Epithelial cell of prostate (primary cell): ENCODE results near the gene YTHDC2.

Experiments
- DNase-seq: peaks from one replicate; pipeline ENCODE4 v3.0.0-alpha.2; 2011; ENCODE audit warnings: low read depth, low spot score
- H3K27ac ChIP-seq: fragments of 450-650 bp; 2 replicates; pipeline ENCODE4 v1.5.1; 2017; ENCODE audit warnings: mild to moderate bottlenecking

The YTHDC2 gene

GRCh38 chr5:113598926-113599325 lies 85.4 kb downstream of the YTHDC2 start:
- DNase-seq: no peak
- H3K27ac ChIP-seq: no peak overlapping the region

GRCh38 chr5:113600255-113600905 lies 86.9 kb downstream of the YTHDC2 start:
- no peak overlapping the region for H3K27ac ChIP-seq
- DNase-seq: no peak

- no peak overlapping the region for H3K27ac ChIP-seq
- no peak for DNase-seq
These were observed 87.9 kb downstream of the YTHDC2 start for GRCh38 chr5:113601423-113601822.

- H3K27ac ChIP-seq: peak overlapping the region; percentile 0
- peak; percentile 27 for DNase-seq
These were observed 89.8 kb downstream of the YTHDC2 start for GRCh38 chr5:113603246-113603645.

GRCh38 chr5:113606298-113607134 lies 93.0 kb downstream of the YTHDC2 start:
- no peak for DNase-seq
- no peak overlapping the region for H3K27ac ChIP-seq

GRCh38 chr5:113607361-113607760 lies 93.9 kb downstream of the YTHDC2 start:
- no peak overlapping the region for H3K27ac ChIP-seq
- no peak for DNase-seq

GRCh38 chr5:113608113-113608596 lies 94.7 kb downstream of the YTHDC2 start:
- H3K27ac ChIP-seq: no peak overlapping the region
- no peak for DNase-seq

GRCh38 chr5:113612060-113612496 lies 98.6 kb downstream of the YTHDC2 start:
- DNase-seq: no peak
- H3K27ac ChIP-seq: no peak overlapping the region

GRCh38 chr5:113614191-113614590 lies 100.7 kb downstream of the YTHDC2 start:
- no peak overlapping the region for H3K27ac ChIP-seq
- peak; percentile 16 for DNase-seq

- no peak for DNase-seq
- no peak overlapping the region for H3K27ac ChIP-seq
These were observed 102.2 kb downstream of the YTHDC2 start for GRCh38 chr5:113615708-113616107.

GRCh38 chr5:113617191-113617796 lies 103.8 kb downstream of the YTHDC2 start:
- no peak for DNase-seq
- H3K27ac ChIP-seq: no peak overlapping the region

GRCh38 chr5:113632996-113633395 lies 119.5 kb downstream of the YTHDC2 start:
- DNase-seq: no peak
- no peak overlapping the region for H3K27ac ChIP-seq

- DNase-seq: no peak
- no peak overlapping the region for H3K27ac ChIP-seq
These were observed 121.5 kb downstream of the YTHDC2 start for GRCh38 chr5:113634957-113635356.

- DNase-seq: no peak
- H3K27ac ChIP-seq: no peak overlapping the region
These were observed 128.2 kb downstream of the YTHDC2 start for GRCh38 chr5:113641715-113642114.
